Body of pancreas (tissue), 4 donors: ENCODE results near the gene RABEP2.

Experiments
- POLR2A ChIP-seq, 3 donors: fragments of 450-650 bp; IDR thresholded peaks; one replicate each; pipeline ENCODE4 v1.6.1; 2016; ENCODE audit warnings: antibody characterized with exemption in 3 of 3, mild to moderate bottlenecking in 2 of 3
- TF ChIP-seq, protein P1 (sequence below), 7 experiments: fragments of 450-650 bp in 4 of 7; fragments of 200-600 bp in 3 of 7; sonication (generic) in 3 of 7; IDR thresholded peaks; one replicate each; pipeline ENCODE4 v1.5.1; 2016 to 2019; ENCODE audit warnings: antibody characterized with exemption in 7 of 7

DNA sequence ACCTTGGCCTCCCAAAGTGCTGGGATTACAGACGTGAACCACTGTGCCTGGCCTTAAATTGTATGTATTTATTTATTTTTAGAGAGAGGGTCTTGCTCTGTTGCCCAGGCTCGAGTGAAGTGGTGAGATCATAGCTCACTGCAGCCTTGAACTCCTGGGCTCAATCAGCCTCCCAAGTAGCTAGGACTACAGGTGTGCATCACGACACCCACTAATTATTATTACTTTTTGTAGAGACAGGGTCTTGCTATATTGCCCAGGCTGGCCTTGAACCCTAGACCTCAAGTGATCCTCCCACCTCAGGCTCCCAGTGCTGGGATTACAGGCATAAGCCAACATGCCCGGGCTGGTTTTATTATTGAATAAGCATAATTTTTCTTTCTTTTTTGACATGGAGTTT is 21.6 kb upstream of the RABEP2 start:
- TF ChIP-seq, protein P1, sequence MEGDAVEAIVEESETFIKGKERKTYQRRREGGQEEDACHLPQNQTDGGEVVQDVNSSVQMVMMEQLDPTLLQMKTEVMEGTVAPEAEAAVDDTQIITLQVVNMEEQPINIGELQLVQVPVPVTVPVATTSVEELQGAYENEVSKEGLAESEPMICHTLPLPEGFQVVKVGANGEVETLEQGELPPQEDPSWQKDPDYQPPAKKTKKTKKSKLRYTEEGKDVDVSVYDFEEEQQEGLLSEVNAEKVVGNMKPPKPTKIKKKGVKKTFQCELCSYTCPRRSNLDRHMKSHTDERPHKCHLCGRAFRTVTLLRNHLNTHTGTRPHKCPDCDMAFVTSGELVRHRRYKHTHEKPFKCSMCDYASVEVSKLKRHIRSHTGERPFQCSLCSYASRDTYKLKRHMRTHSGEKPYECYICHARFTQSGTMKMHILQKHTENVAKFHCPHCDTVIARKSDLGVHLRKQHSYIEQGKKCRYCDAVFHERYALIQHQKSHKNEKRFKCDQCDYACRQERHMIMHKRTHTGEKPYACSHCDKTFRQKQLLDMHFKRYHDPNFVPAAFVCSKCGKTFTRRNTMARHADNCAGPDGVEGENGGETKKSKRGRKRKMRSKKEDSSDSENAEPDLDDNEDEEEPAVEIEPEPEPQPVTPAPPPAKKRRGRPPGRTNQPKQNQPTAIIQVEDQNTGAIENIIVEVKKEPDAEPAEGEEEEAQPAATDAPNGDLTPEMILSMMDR (IDR thresholded peaks at IDR 0.05) = no peak
- TF ChIP-seq POLR2A (IDR thresholded peaks at IDR 0.05) = no peak
